IPS DF 6.9 (cell line): Measurements from ENCODE around the gene ANKRD17.
"Not testable (repeated sequence)": the region's sequence is repeated elsewhere in the genome, so short reads cannot be mapped to it uniquely, and the experiment has no call there.

Source experiments
- DNase-seq: peaks from one replicate; pipeline ENCODE4 v3.0.0-alpha.2; 2013; ENCODE audit warnings: low read depth, low spot score
- H3K27ac ChIP-seq: one replicate; pipeline ENCODE4 v1.5.1; 2013; ENCODE audit warnings: low read length, control low read depth
- H3K27me3 ChIP-seq: 2 replicates; pipeline ENCODE4 v1.6.1; 2013; ENCODE audit warnings: mild to moderate bottlenecking, low read length; ENCODE audit not compliant: control insufficient read depth, insufficient read depth
- H3K36me3 ChIP-seq: 2 replicates; pipeline ENCODE4 v1.6.1; 2013; ENCODE audit warnings: low read length; ENCODE audit not compliant: control insufficient read depth, insufficient read depth
- H3K4me1 ChIP-seq: 2 replicates; pipeline ENCODE4 v1.6.1; 2013; ENCODE audit warnings: low read length; ENCODE audit not compliant: control insufficient read depth, insufficient read depth
- H3K4me3 ChIP-seq: 2 replicates; pipeline ENCODE4 v1.5.1; 2013; ENCODE audit warnings: mild to moderate bottlenecking, low read length
- H3K9me3 ChIP-seq: 2 replicates; pipeline ENCODE4 v1.6.1; 2013; ENCODE audit warnings: low read length, inconsistent platforms; ENCODE audit not compliant: control insufficient read depth, insufficient read depth
- WGBS: extraction: QIAGEN DNeasy Blood & Tissue Kit; methylation state at CpG from one replicate; pipeline ENCODE4 v1.1.7; 2013; ENCODE audit warnings: mixed read lengths, missing lambda C conversion rate; ENCODE audit not compliant: insufficient read length, insufficient coverage; 5-methylcytosine and 5-hydroxymethylcytosine counted together

Gene ANKRD17

DNA sequence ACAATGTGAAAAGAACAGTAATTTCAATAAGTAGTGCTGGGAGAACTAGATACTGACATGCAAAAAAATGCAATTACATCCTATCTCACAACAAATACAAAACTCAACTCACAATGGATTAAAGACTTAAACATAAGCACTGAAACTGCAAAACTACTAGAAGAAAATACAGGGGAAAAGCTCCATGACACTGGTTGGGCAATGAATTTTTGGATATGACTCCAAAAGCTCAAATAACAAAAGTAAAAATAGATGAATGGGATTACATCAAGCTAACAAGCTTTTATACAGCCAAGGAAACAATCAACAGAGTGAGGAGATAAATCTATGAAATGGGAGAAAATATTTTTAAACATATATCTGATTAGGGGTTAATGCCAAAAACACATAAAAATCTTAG is 53.1 kb downstream of the ANKRD17 start:
- Histone ChIP-seq H3K27me3 (no peaks in the 10 kb centered on the region), H3K9me3 (no peaks in the 10 kb centered on the region), H3K4me1 (no peaks in the 10 kb centered on the region), H3K4me3 (no peak overlapping the region), H3K27ac (no peak overlapping the region), H3K36me3 (no peaks in the 10 kb centered on the region)
- no peak for DNase-seq

DNA sequence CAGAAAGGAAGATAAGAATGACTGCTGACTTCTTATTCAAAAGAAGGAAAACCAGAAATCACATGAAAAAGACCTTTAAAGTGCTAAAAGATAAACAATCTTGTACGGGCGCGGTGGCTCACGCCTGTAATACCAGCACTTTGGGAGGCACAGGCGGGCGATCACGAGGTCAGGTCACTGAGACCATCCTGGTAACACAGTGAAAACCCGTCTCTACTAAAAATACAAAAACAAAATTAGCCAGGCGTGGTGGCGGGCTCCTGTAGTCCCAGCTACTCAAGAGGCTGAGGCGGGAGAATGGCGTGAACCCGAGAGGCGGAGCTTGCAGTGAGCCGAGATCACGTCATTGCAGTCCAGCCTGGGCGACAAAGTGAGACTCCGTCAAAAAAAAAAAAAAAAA is 54.6 kb downstream of the ANKRD17 start:
- not testable (repeated sequence) for H3K4me1 ChIP-seq, DNase-seq, H3K4me3 ChIP-seq, H3K27ac ChIP-seq, H3K27me3 ChIP-seq, H3K9me3 ChIP-seq, H3K36me3 ChIP-seq
- WGBS: no CpG with 5 or more reads among the region's 18 CpGs

DNA sequence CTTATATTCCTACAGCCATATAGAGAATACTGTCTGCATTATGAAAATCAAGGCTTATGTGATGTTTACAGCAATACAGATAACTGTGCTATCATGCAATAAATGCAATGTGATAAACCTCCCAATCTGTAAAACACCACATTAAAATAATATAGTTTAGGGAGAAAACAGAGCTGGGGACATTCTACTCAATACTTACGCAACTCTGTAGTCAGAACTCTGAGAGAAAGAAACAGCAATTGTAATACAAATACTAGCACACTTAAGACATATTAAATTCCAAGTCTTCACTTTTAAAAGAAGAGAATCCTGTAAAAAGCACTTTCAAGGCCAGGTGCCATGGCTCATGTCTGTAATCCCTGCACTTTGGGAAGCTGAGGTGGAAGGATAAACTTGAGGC is 61.4 kb downstream of the ANKRD17 start:
- Histone ChIP-seq H3K4me1 (no peaks in the 10 kb centered on the region; the same call in none of the 2 replicates), H3K27ac (no peak overlapping the region), H3K27me3 (no peaks in the 10 kb centered on the region), H3K4me3 (no peak overlapping the region), H3K9me3 (no peaks in the 10 kb centered on the region), H3K36me3 (no peaks in the 10 kb centered on the region)
- WGBS: no CpG with 5 or more reads among the region's 1 CpG
- no peak for DNase-seq

DNA sequence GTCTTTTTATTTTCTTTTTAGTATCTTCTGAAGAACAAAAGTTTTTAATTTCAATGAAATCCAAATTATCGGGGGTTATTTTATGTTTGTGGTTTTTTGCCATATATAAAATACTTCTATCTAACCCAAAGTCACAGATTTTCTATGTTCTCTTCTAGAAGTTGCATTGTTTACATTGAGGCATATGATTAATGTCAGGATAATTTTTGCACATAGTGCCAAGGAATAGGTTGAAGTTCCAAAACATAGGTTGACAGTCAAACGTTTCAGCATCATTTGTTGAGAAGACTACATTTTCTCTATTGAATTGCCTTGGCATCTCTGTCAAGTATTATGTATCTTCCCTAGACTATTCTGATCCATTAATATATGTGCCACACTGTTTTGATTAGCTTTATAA is 64.5 kb downstream of the ANKRD17 start:
- WGBS: no CpG with 5 or more reads among the region's 2 CpGs
- Histone ChIP-seq H3K4me3 (no peak overlapping the region), H3K36me3 (no peaks in the 10 kb centered on the region), H3K27ac (no peak overlapping the region), H3K9me3 (no peaks in the 10 kb centered on the region), H3K27me3 (no peaks in the 10 kb centered on the region), H3K4me1 (no peaks in the 10 kb centered on the region; the same call in 1 of the 2 replicates)
- no peak for DNase-seq

DNA sequence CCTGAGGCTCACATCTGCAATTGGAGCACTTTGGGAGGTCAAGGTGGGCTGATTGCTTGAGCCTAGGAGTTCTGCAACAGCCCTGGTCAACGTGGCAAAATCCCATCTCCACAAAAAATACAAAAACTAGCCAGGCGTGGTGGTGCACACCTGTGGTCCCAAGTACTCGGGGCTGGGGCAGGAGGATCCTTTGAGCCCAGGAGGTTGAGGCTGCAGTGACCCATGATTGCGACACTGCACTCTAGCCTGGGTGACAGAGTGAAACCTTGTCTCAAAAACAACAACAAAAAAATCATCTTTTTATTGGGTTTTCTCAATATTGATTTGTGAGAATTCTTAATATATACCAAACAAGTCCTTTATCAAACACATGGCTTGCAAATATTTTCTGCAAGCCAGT is 64.9 kb downstream of the ANKRD17 start:
- no peaks in the 10 kb centered on the region for H3K9me3 ChIP-seq
- no peak for DNase-seq
- H3K27me3 ChIP-seq: no peaks in the 10 kb centered on the region
- no peaks in the 10 kb centered on the region for H3K4me1 ChIP-seq
- no peak overlapping the region for H3K27ac ChIP-seq
- H3K36me3 ChIP-seq: no peaks in the 10 kb centered on the region
- H3K4me3 ChIP-seq: no peak overlapping the region
- WGBS: no CpG with 5 or more reads among the region's 4 CpGs

DNA sequence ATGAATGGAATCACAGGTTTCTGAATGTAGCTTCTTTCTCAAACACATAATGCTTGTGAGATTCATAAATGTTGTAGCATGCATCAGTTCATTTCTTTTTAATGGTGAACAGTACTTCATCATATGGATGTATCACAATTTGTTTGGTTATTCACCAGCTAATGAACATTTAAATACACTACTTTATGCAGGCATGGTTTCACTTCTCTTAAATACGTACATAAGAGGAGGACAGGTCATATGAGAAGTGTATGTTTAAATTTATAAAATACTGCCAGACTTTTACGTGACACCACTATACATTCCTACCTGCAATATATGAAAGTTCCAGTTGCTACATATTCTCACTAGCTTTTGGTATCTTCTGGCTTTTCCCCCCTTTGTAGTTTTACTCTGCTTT is 65.4 kb downstream of the ANKRD17 start:
- DNase-seq: no peak
- Histone ChIP-seq H3K4me1 (no peaks in the 10 kb centered on the region), H3K9me3 (no peaks in the 10 kb centered on the region), H3K4me3 (no peak overlapping the region), H3K36me3 (no peaks in the 10 kb centered on the region), H3K27ac (no peak overlapping the region), H3K27me3 (no peaks in the 10 kb centered on the region)
- WGBS: no CpG with 5 or more reads among the region's 2 CpGs

DNA sequence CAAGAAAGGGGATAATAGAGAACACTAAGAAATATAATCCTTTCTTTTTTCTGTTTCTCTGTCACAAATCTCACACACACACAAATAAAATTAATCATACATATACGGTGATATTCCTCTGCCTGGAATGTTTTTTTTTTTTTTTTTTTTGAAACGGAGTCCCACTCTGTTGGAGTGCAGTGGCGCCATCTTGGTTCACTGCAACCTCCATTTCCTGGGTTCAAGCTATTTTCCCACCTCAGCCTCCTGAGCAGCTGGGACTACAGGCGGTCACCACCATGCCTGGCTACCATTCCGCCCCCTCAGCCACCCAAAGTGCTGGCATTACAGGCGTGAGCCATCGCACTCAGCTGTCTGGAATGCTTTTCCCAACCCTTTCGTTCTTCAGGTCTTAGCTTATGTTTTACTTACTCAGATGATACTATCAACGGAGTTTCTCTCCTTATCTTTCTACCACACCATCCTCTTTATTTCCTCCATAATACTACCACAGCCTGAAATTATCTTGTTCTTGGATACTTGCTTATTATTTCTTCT is 69.3 kb downstream of the ANKRD17 start:
- Histone ChIP-seq H3K4me1 (no peaks in the 10 kb centered on the region), H3K36me3 (no peaks in the 10 kb centered on the region), H3K4me3 (no peak overlapping the region), H3K27ac (no peak overlapping the region), H3K27me3 (no peaks in the 10 kb centered on the region), H3K9me3 (no peaks in the 10 kb centered on the region)
- 100% methylated on average over 2 of the region's 9 CpGs for WGBS
- no peak for DNase-seq

DNA sequence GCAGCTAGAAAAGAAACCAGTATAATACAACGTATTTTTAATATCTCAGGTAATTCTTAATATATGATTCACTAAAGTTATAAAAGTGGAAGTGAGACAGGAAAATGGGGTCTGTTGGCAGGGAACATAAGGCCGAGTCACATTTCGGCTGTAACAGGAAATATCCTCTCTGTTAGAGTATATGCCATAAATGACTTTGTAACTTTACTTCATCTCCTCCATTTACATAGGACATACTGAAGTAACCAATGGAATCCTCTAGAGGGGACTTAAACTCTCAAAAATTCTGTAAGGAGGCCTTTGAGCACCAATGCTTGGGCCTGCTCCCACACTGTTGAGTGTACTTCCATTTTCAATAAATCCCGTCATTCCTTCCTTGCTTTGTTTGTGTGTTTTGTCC is 71.3 kb downstream of the ANKRD17 start:
- no CpG with 5 or more reads among the region's 4 CpGs for WGBS

DNA sequence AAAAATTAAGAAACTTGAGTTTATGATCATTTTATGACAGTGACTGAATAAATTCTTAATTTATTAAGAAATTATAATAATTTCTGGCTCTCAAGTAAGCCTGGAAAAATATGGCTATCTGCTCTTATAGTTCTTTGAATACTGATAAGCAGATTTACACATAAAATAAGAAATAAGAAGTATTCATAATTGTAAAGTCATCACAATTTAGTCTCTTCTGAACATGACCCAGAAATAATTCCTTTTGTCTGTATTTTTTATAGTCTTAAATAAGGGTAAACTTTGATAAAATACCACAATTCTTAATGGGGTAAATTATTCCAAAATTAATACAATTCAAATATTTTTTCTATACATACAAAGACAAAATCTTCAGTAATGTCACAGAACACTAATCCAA is 72.7 kb downstream of the ANKRD17 start:
- no peak overlapping the region for H3K27ac ChIP-seq
- H3K9me3 ChIP-seq: no peaks in the 10 kb centered on the region
- H3K27me3 ChIP-seq: no peaks in the 10 kb centered on the region
- no peaks in the 10 kb centered on the region for H3K4me1 ChIP-seq
- H3K4me3 ChIP-seq: no peak overlapping the region
- DNase-seq: no peak
- H3K36me3 ChIP-seq: no peaks in the 10 kb centered on the region

More for the DNA sequence above, 71.3 kb downstream of the ANKRD17 start:
- Histone ChIP-seq H3K9me3 (no peaks in the 10 kb centered on the region), H3K27me3 (no peaks in the 10 kb centered on the region), H3K4me1 (no peaks in the 10 kb centered on the region), H3K36me3 (no peaks in the 10 kb centered on the region), H3K4me3 (no peak overlapping the region), H3K27ac (no peak overlapping the region)
- no peak for DNase-seq

DNA sequence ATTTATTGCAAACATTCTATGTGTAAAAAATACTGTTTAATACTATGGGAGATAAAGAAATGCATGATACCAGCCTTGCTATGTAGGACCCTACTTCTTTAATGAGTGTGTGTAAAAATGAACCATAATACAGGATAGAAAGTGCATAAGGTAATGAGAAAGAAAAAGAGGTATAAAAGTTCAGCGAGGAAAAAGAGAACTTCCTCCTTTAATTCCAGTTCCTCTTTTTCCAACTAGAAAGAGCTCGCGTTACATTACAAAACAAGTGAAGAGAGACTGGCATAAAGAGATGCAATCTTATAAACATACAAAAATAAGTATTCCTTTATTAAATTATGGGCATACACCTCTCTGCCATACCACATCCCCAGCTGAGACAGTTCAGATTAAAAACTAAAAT is 77.4 kb downstream of the ANKRD17 start:
- no peaks in the 10 kb centered on the region for H3K36me3 ChIP-seq
- no peaks in the 10 kb centered on the region for H3K27me3 ChIP-seq
- no peak for DNase-seq
- H3K4me3 ChIP-seq: no peak overlapping the region
- H3K9me3 ChIP-seq: no peaks in the 10 kb centered on the region
- no peaks in the 10 kb centered on the region for H3K4me1 ChIP-seq
- WGBS: no CpG with 5 or more reads among the region's 3 CpGs
- no peak overlapping the region for H3K27ac ChIP-seq

DNA sequence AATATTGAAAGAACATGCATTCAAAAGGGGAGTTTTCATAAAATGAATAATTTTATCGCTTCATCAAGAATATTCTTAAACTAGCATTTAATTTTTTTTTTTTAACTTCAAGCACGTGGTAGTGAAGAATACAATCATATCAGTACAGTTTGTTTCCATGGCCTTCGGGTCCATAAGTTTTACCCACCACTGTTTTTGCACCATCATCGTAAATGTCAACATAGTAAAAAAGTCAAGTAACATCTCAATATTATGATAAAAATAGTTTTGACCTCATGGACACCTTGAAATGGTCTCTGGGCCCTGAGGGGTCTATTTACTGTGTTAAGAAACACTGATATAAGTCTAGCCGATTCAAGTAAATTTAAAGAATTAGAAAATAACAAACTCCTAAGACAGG is 80.2 kb downstream of the ANKRD17 start:
- Histone ChIP-seq H3K27ac (no peak overlapping the region), H3K4me1 (no peaks in the 10 kb centered on the region), H3K36me3 (no peaks in the 10 kb centered on the region), H3K4me3 (no peak overlapping the region), H3K27me3 (no peaks in the 10 kb centered on the region), H3K9me3 (no peaks in the 10 kb centered on the region)
- no CpG with 5 or more reads among the region's 5 CpGs for WGBS
- no peak for DNase-seq
